Astrocyte (in vitro differentiated cells and primary cell): Measurements from ENCODE around the gene CYRIA.

Experiments used
- EZH2 ChIP-seq: IDR thresholded peaks from 2 replicates; pipeline ENCODE4 v1.6.1; 2012; ENCODE audit warnings: mild to moderate bottlenecking, low read length, inconsistent platforms; ENCODE audit not compliant: insufficient read depth
- TF ChIP-seq, protein P1 (sequence below): IDR thresholded peaks from 2 replicates; pipeline ENCODE4 v1.5.1; 2011; ENCODE audit warnings: low read depth, mild to moderate bottlenecking, inconsistent platforms, low read length, moderate library complexity; ENCODE audit not compliant: insufficient read depth

DNA sequence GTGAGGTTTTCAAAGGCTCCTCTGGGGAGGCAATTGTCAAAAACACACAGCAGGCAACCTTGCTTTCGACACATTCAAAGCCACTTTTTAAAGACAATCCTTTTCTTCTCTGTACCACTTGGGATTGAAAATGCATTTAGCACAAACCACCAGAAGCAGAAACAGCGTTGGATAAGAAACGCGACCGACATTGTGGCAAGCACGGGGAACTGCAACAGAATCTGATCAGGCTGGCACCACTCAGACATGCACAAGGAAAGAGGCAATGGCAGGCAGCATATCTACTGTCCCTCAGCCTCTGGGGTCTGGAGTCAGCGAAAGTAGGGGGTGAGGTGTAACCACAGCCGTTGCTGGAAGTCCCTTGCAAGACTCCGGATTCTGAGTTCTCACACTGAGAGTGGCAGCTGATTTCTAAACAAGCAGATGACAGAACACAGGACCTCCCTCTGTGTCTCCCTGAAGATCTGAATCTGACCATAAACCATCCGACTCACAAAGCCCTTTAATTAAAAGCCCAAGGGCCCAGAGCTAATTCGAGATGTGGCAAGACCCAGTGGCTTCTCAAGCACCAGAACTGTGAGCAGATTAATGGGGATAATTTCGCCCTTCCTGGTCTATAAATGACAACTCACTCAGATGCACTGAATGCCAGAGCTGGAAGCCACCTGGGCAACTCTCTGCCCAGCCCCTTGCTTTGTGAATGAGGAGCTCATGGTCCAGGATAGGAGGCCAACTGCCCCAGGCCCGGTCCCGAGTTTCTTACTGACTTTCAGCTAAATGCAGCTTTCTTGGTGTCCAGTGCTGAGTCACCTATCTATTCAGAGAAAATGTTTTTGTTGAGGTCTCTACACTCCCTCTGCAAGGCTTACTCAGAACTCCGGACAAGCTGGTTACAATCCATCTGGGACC lies 29.6 kb downstream of the CYRIA start:
- TF ChIP-seq, protein P1, sequence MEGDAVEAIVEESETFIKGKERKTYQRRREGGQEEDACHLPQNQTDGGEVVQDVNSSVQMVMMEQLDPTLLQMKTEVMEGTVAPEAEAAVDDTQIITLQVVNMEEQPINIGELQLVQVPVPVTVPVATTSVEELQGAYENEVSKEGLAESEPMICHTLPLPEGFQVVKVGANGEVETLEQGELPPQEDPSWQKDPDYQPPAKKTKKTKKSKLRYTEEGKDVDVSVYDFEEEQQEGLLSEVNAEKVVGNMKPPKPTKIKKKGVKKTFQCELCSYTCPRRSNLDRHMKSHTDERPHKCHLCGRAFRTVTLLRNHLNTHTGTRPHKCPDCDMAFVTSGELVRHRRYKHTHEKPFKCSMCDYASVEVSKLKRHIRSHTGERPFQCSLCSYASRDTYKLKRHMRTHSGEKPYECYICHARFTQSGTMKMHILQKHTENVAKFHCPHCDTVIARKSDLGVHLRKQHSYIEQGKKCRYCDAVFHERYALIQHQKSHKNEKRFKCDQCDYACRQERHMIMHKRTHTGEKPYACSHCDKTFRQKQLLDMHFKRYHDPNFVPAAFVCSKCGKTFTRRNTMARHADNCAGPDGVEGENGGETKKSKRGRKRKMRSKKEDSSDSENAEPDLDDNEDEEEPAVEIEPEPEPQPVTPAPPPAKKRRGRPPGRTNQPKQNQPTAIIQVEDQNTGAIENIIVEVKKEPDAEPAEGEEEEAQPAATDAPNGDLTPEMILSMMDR: no peak
- no peak for TF ChIP-seq EZH2
